ENCODE data around the gene ABTB1.
"Not testable (repeated sequence)": the region's sequence is repeated elsewhere in the genome, so short reads cannot be mapped to it uniquely, and the experiment has no call there.

ABTB1 gene

DNA sequence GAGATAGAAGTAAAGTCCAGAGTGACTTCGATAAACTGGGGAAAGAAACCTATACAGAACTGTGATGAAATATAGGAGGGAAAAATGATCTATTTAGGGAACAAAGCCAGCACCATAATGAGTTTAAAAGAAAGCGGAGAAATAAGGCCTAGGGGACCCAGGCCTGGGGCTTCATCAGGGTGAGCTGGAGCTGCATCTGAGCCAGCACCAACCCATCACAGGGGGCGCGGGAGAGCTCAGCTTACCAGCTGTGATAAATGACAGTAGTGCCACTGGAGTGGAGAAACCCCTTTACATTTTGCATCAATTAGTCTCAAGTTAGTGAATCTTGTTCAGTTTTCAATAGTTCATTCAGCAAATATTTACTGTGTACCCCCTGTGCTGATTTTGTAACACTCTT lies 22.5 kb upstream of the ABTB1 start:
- DNase-seq (ENCODE audit: low read depth): no peak
- TF ChIP-seq, protein P1, sequence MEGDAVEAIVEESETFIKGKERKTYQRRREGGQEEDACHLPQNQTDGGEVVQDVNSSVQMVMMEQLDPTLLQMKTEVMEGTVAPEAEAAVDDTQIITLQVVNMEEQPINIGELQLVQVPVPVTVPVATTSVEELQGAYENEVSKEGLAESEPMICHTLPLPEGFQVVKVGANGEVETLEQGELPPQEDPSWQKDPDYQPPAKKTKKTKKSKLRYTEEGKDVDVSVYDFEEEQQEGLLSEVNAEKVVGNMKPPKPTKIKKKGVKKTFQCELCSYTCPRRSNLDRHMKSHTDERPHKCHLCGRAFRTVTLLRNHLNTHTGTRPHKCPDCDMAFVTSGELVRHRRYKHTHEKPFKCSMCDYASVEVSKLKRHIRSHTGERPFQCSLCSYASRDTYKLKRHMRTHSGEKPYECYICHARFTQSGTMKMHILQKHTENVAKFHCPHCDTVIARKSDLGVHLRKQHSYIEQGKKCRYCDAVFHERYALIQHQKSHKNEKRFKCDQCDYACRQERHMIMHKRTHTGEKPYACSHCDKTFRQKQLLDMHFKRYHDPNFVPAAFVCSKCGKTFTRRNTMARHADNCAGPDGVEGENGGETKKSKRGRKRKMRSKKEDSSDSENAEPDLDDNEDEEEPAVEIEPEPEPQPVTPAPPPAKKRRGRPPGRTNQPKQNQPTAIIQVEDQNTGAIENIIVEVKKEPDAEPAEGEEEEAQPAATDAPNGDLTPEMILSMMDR (IDR thresholded peaks at IDR 0.05; ENCODE audit: insufficient read depth, low read depth, low read length, missing control alignments): no peak
- no peak overlapping the region for H3K4me3 ChIP-seq (ENCODE audit: low read depth, low read length)

DNA sequence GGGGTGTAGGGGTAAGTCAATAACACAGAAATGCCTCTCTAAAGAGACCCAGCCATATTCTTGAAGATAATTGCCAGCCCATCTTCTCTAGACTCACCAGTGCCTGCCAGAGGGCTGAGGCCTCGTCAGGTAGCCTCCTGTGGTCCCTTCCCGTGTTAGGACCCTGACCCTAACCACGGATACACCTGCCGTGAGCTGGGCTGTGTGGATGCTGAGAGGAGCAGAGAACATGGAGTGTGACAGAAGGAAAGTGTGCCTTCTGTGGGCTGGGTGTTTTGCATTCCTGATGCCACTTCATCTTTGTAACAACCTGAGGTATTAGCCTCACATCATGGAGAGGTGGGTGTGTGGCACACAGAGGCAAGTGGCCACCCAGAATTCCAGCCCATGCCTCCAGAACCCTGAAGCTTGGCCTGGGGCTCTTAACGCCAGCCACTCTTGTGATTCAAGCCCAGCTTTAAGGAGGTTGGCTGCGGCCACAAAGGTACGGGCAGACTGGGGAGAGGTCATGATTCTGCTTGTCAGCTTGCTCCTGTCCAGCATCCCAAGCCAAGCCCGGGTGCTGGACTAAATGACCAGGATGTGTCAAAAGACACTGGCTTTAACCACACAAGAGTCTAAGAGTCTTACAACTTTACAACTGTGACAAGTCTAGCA lies 21.1 kb upstream of the ABTB1 start:
- TF ChIP-seq, protein P1 (IDR thresholded peaks at IDR 0.05; ENCODE audit: insufficient read depth, low read depth, low read length, missing control alignments): no peak
- H3K4me3 ChIP-seq (ENCODE audit: low read depth, low read length): no peak overlapping the region
- no peak for DNase-seq (ENCODE audit: low read depth)

DNA sequence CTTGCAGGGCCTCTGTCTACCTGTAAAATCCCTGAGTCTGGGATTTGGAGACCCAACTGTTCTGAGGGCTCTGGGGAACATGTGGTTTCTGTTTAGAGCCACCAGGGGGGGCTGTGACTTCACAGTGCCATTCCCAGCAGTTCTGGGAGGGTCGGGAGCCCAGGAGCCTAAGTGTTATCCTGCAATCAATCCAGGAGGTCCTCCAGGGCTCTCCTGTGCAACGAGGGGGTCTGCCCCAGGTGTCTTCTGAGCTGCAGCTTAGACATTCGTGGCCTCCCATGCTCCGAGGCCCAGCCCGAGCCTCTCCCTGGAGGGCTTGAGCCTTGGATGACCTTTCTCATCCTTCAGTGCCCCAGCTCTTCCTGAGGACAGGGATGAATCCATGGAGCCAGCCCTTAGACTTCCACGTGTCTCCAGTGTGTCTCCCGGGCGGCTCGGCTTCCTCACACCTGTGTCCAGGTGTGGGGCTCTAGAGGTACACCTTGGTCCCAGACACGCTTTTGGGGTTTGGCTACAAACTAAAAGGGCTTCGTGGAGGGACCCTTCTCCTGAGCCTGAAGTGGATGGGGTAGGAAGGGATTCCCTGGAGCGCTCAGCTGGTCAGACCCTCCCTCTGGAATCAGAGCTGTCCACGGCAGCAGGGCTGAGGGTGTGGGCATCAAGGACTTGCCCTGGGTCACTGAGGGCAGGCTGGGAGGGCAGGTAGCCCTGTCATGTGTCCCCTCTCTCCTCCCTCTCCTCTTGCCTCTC lies 20.3 kb upstream of the ABTB1 start:
- DNase-seq (ENCODE audit: low read depth): peak; percentile 71
- TF ChIP-seq, protein P1 (IDR thresholded peaks at IDR 0.05; ENCODE audit: insufficient read depth, low read depth, low read length, missing control alignments): peak; percentile 84
- no peak overlapping the region for H3K4me3 ChIP-seq (ENCODE audit: low read depth, low read length)

DNA sequence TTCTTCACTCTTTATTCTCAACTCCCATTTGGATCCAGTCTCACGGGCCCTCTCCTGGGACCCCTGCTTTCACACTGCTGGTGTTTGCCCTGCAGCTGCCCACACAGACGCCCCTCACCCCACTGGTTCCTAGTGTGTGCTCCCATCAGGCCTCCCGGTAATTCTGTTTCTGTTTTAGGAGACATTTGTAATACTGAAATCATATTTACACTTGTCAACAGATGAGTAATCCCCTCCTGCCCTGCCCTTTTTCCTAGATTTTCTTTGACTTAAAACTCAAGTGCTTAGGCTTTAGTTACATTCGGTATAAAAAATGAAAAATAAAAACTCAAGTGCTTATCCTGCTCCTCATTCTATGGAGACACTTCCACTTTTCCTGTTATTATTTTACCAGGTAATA lies 18.4 kb upstream of the ABTB1 start:
- DNase-seq (ENCODE audit: low read depth): no peak
- TF ChIP-seq, protein P1 (IDR thresholded peaks at IDR 0.05; ENCODE audit: insufficient read depth, low read depth, low read length, missing control alignments): no peak
- no peak overlapping the region for H3K4me3 ChIP-seq (ENCODE audit: low read depth, low read length)

DNA sequence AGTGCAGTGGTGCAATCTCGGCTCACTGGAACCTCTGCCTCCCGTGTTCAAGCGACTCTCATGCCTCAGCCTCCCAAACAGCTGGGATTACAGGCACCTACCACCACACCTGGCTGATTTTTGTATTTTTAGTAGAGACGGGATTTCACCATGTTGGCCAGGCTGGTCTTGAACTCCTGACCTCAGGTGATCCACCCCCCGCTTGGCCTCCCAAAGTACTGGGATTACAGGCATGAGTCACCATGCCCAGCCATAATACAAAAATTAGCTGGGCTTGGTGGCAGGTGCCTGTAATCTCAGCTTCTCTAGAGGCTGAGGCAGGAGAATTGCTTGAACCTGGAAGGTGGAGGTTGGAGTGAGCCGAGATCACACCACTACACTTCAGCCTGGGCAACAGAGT lies 17.8 kb upstream of the ABTB1 start:
- not testable (repeated sequence) for DNase-seq (ENCODE audit: low read depth)

DNA sequence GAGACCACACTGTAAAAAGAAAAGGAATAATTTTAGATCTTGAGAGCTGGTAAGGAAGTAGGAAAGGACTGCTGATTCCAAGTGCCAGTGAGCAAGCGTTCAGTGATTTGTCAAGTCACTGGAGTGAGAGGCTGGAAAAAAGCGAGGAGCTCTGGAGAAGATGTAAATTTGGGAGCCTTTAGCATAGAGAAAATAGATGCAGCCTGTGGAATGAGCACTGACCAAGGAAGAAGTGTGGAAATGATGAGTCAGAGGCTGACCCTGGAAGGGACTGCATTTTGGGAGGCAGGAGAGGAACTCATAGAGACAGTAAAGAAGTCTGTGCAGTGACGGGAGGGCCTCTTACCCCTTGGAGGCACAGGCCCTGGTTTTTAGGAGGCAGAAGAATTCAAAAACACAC lies 17.1 kb upstream of the ABTB1 start:
- no peak for DNase-seq (ENCODE audit: low read depth)
- TF ChIP-seq, protein P1 (IDR thresholded peaks at IDR 0.05; ENCODE audit: insufficient read depth, low read depth, low read length, missing control alignments): no peak
- H3K4me3 ChIP-seq (ENCODE audit: low read depth, low read length): no peak overlapping the region

More for the DNA sequence above, 17.8 kb upstream of the ABTB1 start:
- H3K4me3 ChIP-seq (ENCODE audit: low read depth, low read length): not testable (repeated sequence)

DNA sequence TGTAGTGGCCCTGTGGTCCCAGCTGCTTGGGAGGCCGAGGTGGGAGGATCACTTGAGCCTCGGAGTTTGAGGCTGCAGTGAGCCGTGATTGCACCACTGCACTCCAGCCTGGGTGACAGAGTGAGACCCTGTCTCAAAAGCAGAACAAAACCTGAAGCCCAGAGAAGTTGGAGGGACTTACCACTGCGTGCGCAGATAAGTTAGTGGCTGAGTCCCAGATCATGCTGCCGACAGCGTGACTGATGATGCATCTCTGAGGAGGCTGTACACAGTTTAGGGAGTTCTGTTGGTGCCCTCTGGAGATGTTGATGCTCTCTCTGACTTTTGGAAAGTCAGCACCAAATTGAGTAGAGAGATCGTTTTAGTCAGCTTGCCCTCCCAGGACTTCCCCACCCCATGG lies 15.8 kb upstream of the ABTB1 start:
- H3K4me3 ChIP-seq (ENCODE audit: low read depth, low read length): no peak overlapping the region
- no peak for DNase-seq (ENCODE audit: low read depth)
- TF ChIP-seq, protein P1 (IDR thresholded peaks at IDR 0.05; ENCODE audit: insufficient read depth, low read depth, low read length, missing control alignments): no peak

All from GM12865 (cell line).